H9 (cell line): ENCODE results near the gene RAB14. TPM values are rescaled to one million over a fixed set of nuclear protein-coding genes. Genes with fewer than 3 reads are reported as not detected.
A peak's percentile ranks its signal among the peaks of the same experiment; 100 is the strongest.

Source experiments
- DNase-seq: peaks from one replicate; pipeline ENCODE4 v3.0.0-alpha.2; 2017
- H2AFZ ChIP-seq: one replicate; pipeline ENCODE4 v1.6.1; 2013; ENCODE audit warnings: mild to moderate bottlenecking, low read length, control low read depth, moderate library complexity
- H2AK5ac ChIP-seq: 2 replicates; pipeline ENCODE4 v1.6.1; 2013; ENCODE audit warnings: low read length, control low read depth, mixed read lengths; ENCODE audit not compliant: insufficient read length
- H2BK120ac ChIP-seq: one replicate; pipeline ENCODE4 v1.6.1; 2013; ENCODE audit warnings: low read depth, mild to moderate bottlenecking, low read length, control low read depth, inconsistent platforms; ENCODE audit not compliant: poor library complexity, severe bottlenecking
- H2BK12ac ChIP-seq: 2 replicates; pipeline ENCODE4 v1.6.1; 2013; ENCODE audit warnings: low read length, control low read depth, mixed read lengths, low read depth; ENCODE audit not compliant: insufficient read length
- H2BK15ac ChIP-seq: 2 replicates; pipeline ENCODE4 v1.6.1; 2013; ENCODE audit warnings: low read depth, low read length, control low read depth
- H2BK20ac ChIP-seq: one replicate; pipeline ENCODE4 v1.6.1; 2013; ENCODE audit warnings: low read depth, mild to moderate bottlenecking, low read length, control low read depth, inconsistent platforms; ENCODE audit not compliant: poor library complexity, severe bottlenecking
- H2BK5ac ChIP-seq: 2 replicates; pipeline ENCODE4 v1.6.1; 2013; ENCODE audit warnings: low read length, control low read depth, mixed read lengths; ENCODE audit not compliant: insufficient read length
- H3K14ac ChIP-seq: 2 replicates; pipeline ENCODE4 v1.6.1; 2013; ENCODE audit warnings: low read length, control low read depth; ENCODE audit not compliant: insufficient read depth
- H3K18ac ChIP-seq: 2 replicates; pipeline ENCODE4 v1.6.1; 2013; ENCODE audit warnings: low read depth, mild to moderate bottlenecking, mixed read lengths, low read length, control low read depth; ENCODE audit not compliant: insufficient read length
- H3K23ac ChIP-seq: 2 replicates; pipeline ENCODE4 v1.6.1; 2013; ENCODE audit warnings: low read length, control low read depth, mixed read lengths, low read depth; ENCODE audit not compliant: insufficient read length
- H3K23me2 ChIP-seq: 2 replicates; pipeline ENCODE4 v1.6.1; 2013; ENCODE audit warnings: low read depth, mild to moderate bottlenecking, mixed read lengths, low read length, control low read depth; ENCODE audit not compliant: insufficient read length, poor library complexity, severe bottlenecking
- H3K27ac ChIP-seq: 2 replicates; pipeline ENCODE4 v1.5.1; 2013; ENCODE audit warnings: low read length, control low read depth, mixed read lengths, low read depth; ENCODE audit not compliant: insufficient read length
- H3K27me3 ChIP-seq: 2 replicates; pipeline ENCODE4 v1.6.1; 2013; ENCODE audit warnings: low read length, control low read depth, inconsistent platforms; ENCODE audit not compliant: insufficient read depth
- H3K4ac ChIP-seq: 2 replicates; pipeline ENCODE4 v1.6.1; 2013; ENCODE audit warnings: low read depth, mild to moderate bottlenecking, control low read depth, inconsistent platforms, low read length, moderate library complexity
- H3K4me1 ChIP-seq: 2 replicates; pipeline ENCODE4 v1.6.1; 2013; ENCODE audit warnings: low read length, control low read depth, inconsistent platforms; ENCODE audit not compliant: insufficient read depth
- H3K4me2 ChIP-seq: 2 replicates; pipeline ENCODE4 v1.6.1; 2013; ENCODE audit warnings: low read length, control low read depth, mixed read lengths; ENCODE audit not compliant: insufficient read length, insufficient read depth
- H3K56ac ChIP-seq: 2 replicates; pipeline ENCODE4 v1.6.1; 2013; ENCODE audit warnings: low read depth, mild to moderate bottlenecking, mixed read lengths, low read length, control low read depth; ENCODE audit not compliant: insufficient read length
- H3K79me1 ChIP-seq: 2 replicates; pipeline ENCODE4 v1.6.1; 2013; ENCODE audit warnings: low read depth, mild to moderate bottlenecking, moderate library complexity, low read length, control low read depth, inconsistent platforms; ENCODE audit not compliant: insufficient read depth, poor library complexity, severe bottlenecking
- H3K79me2 ChIP-seq: 2 replicates; pipeline ENCODE4 v1.6.1; 2013; ENCODE audit warnings: low read length, control low read depth, inconsistent platforms; ENCODE audit not compliant: insufficient read depth
- H3K9ac ChIP-seq: 2 replicates; pipeline ENCODE4 v1.6.1; 2013; ENCODE audit warnings: low read length, control low read depth, mixed read lengths; ENCODE audit not compliant: insufficient read length; ENCODE audit errors: extremely low read depth
- H3K9me3 ChIP-seq: one replicate; pipeline ENCODE4 v1.6.1; 2013; ENCODE audit warnings: low read depth, low read length, inconsistent platforms; ENCODE audit not compliant: control insufficient read depth
- H3T11ph ChIP-seq: one replicate; pipeline ENCODE4 v1.6.1; 2013; ENCODE audit warnings: mild to moderate bottlenecking, low read length, control low read depth, inconsistent platforms
- H4K20me1 ChIP-seq: one replicate; pipeline ENCODE4 v1.6.1; 2013; ENCODE audit not compliant: control insufficient read depth, insufficient read length, insufficient read depth
- H4K5ac ChIP-seq: 2 replicates; pipeline ENCODE4 v1.6.1; 2013; ENCODE audit warnings: low read depth, mild to moderate bottlenecking, mixed read lengths, low read length, control low read depth; ENCODE audit not compliant: insufficient read length
- H4K8ac ChIP-seq: replicated peaks from 2 replicates; pipeline ENCODE4 v1.6.1; 2013; ENCODE audit warnings: low read length, control low read depth, mixed read lengths, low read depth; ENCODE audit not compliant: insufficient read length
- H4K91ac ChIP-seq: 2 replicates; pipeline ENCODE4 v1.6.1; 2013; ENCODE audit warnings: low read depth, mild to moderate bottlenecking, moderate library complexity, mixed read lengths, low read length, control low read depth; ENCODE audit not compliant: insufficient read length
- H3K27ac Mint-ChIP-seq, 3 experiments: 2 replicates in 2 of 3; 3 replicates in 1 of 3; pipeline ENCODE4 v1.8.0; 2020 to 2021; ENCODE audit warnings: mixed read lengths in 3 of 3, mild to moderate bottlenecking in 1 of 3, moderate library complexity in 1 of 3
- H3K27me3 Mint-ChIP-seq: 2 replicates; pipeline ENCODE4 v1.8.0; 2021; ENCODE audit warnings: low read depth, mild to moderate bottlenecking, moderate library complexity, mixed read lengths
- H3K36me3 Mint-ChIP-seq, 3 experiments: 2 replicates in 2 of 3; 3 replicates in 1 of 3; pipeline ENCODE4 v1.8.0; 2020 to 2021; ENCODE audit warnings: low read depth in 3 of 3, mixed read lengths in 3 of 3; ENCODE audit not compliant: insufficient read depth in 1 of 3
- H3K4me1 Mint-ChIP-seq, 2 experiments: 2 replicates each; pipeline ENCODE4 v1.8.0; 2020; ENCODE audit warnings: mixed read lengths in 2 of 2
- H3K4me3 Mint-ChIP-seq, 2 experiments: 2 replicates in 1 of 2; 3 replicates in 1 of 2; pipeline ENCODE4 v1.8.0; 2020 to 2021; ENCODE audit warnings: mild to moderate bottlenecking in 2 of 2, mixed read lengths in 2 of 2, moderate library complexity in 1 of 2
- H3K9me3 Mint-ChIP-seq, 2 experiments: 2 replicates in 1 of 2; 3 replicates in 1 of 2; pipeline ENCODE4 v1.8.0; 2020; ENCODE audit warnings: mild to moderate bottlenecking in 2 of 2, mixed read lengths in 2 of 2, moderate library complexity in 1 of 2
- CTCF ChIP-seq: fragments of 200-600 bp; sonication (generic); conservative IDR thresholded peaks from 3 replicates; pipeline ENCODE4 v1.8.0; 2021; ENCODE audit warnings: antibody characterized with exemption, mild to moderate bottlenecking
- WGBS: extraction: QIAGEN DNeasy Blood & Tissue Kit; methylation state at CpG from one replicate; pipeline ENCODE4 v1.1.7; 2013; ENCODE audit warnings: missing lambda C conversion rate, low lambda C conversion rate, mixed read lengths; ENCODE audit not compliant: insufficient read length; ENCODE audit errors: extremely low coverage; 5-methylcytosine and 5-hydroxymethylcytosine counted together
- total RNA-seq: library from RNA; stranded (reverse); gene quantifications from 2 replicates; pipeline ENCODE4 v1.2.1, GENCODE V29; 2021

Gene RAB14
- total RNA-seq, 1 experiment from 2014 or later, result 33.6 TPM

GRCh38 chr9:121213136-121213806 is 11.6 kb upstream of the RAB14 start:
- H3K18ac ChIP-seq, result no peak overlapping the region
- no peaks in the 10 kb centered on the region for H3K23me2 ChIP-seq
- H3T11ph ChIP-seq, result no peak overlapping the region
- peak; percentile 95 for DNase-seq
- H3K56ac ChIP-seq, result no peak overlapping the region
- H4K8ac ChIP-seq, result no peak overlapping the region
- WGBS, result no CpG with 5 or more reads among the region's 9 CpGs
- H2AK5ac ChIP-seq, result no peak overlapping the region
- no peak overlapping the region for H4K91ac ChIP-seq
- no peaks in the 10 kb centered on the region for H3K9me3 ChIP-seq
- no peaks in the 10 kb centered on the region for H3K27me3 ChIP-seq
- Mint-ChIP-seq H3K4me3 (no peak overlapping the region), H3K4me1 (peaks cover 9 to 12% of the 10 kb centered on the region in 2 experiments), H3K36me3 (no peaks in the 10 kb centered on the region), H3K27ac (peak overlapping the region in 1 of 3 experiments; percentile 57; a peak in 2 of 7 replicates), H3K27me3 (peaks cover 51% of the 10 kb centered on the region), H3K9me3 (no peaks in the 10 kb centered on the region)
- H3K4me2 ChIP-seq, result no peak overlapping the region
- no peak overlapping the region for H3K23ac ChIP-seq
- H3K9ac ChIP-seq, result no peak overlapping the region
- no peak overlapping the region for H2BK15ac ChIP-seq
- no peak overlapping the region for H2BK120ac ChIP-seq
- peak; percentile 98 for TF ChIP-seq CTCF
- no peaks in the 10 kb centered on the region for H3K79me2 ChIP-seq
- no peak overlapping the region for H2BK20ac ChIP-seq
- H2AFZ ChIP-seq, result no peak overlapping the region
- H4K20me1 ChIP-seq, result no peaks in the 10 kb centered on the region
- 0 out of 2 replicates have a peak, but pooled peaks cover 2% of the 10 kb centered on the region for H3K4me1 ChIP-seq
- no peak overlapping the region for H4K5ac ChIP-seq
- H3K79me1 ChIP-seq, result no peaks in the 10 kb centered on the region
- no peak overlapping the region for H2BK12ac ChIP-seq
- H3K27ac ChIP-seq, result no peak overlapping the region
- H3K4ac ChIP-seq, result no peak overlapping the region
- H3K14ac ChIP-seq, result no peak overlapping the region
- H2BK5ac ChIP-seq, result no peak overlapping the region
